SK-N-MC (cell line): ENCODE measurements around the gene C20orf173.

Experiments used
- DNase-seq: peaks from one replicate; pipeline ENCODE4 v3.0.0-alpha.2; 2011; ENCODE audit warnings: low read depth, low spot score
- H3K27ac ChIP-seq: fragments of 200-600 bp; sonication (generic); 2 replicates; pipeline ENCODE4 v1.5.1; 2016; ENCODE audit warnings: mixed run types
- H3K36me3 ChIP-seq: fragments of 200-600 bp; sonication (generic); 2 replicates; pipeline ENCODE4 v1.6.1; 2017; ENCODE audit warnings: antibody characterized with exemption, low read length, mixed read lengths; ENCODE audit not compliant: insufficient read depth
- H3K4me3 ChIP-seq: fragments of 200-600 bp; sonication (generic); 2 replicates; pipeline ENCODE4 v1.5.1; 2016
- H3K9ac ChIP-seq: fragments of 200-600 bp; sonication (generic); 2 replicates; pipeline ENCODE4 v1.8.0; 2017; ENCODE audit warnings: mixed run types, mixed read lengths; ENCODE audit not compliant: insufficient read length
- H3K9me3 ChIP-seq: fragments of 200-600 bp; sonication (generic); 2 replicates; pipeline ENCODE4 v1.6.1; 2017; ENCODE audit warnings: low read depth, mild to moderate bottlenecking, antibody characterized with exemption, low read length, moderate library complexity, mixed read lengths
- EZH2 ChIP-seq: fragments of 200-600 bp; sonication (generic); IDR thresholded peaks from one replicate; pipeline ENCODE4 v1.6.1; 2017; ENCODE audit warnings: antibody characterized with exemption
- FOXP2 ChIP-seq: optimal IDR thresholded peaks from 2 replicates; pipeline ENCODE3; 2011; ENCODE audit warnings: mild to moderate bottlenecking, moderate library complexity; ENCODE audit not compliant: insufficient read depth; ENCODE audit errors: extremely low read length, control extremely low read depth
- POLR2AphosphoS5 ChIP-seq: IDR thresholded peaks from 2 replicates; pipeline ENCODE4 v1.6.1; 2012; ENCODE audit warnings: mild to moderate bottlenecking, low read depth, low read length, borderline replicate concordance

The C20orf173 gene

DNA sequence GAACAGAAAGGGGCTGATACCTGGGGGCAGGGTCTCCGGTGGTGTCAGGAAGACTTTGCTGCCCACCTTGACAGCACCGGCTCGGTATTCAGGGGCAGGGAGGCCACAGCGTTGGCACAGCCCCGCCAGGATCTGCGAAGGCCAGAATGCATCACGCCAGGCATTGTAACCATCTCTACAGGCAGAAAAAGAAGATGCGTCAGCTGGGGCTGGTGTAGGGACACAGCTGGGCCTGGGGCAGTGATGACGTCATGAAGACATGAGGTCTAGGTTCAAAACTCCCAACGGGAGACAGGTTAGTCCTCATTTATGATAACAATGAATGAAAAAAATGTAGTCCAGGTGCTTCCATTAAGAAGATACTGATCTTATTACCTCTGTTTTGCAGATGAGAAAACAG, 34.4 kb upstream of the C20orf173 start:
- H3K27ac ChIP-seq = no peak overlapping the region
- no peaks in the 10 kb centered on the region for H3K36me3 ChIP-seq
- no peak for TF ChIP-seq FOXP2
- H3K9me3 ChIP-seq = no peaks in the 10 kb centered on the region
- DNase-seq = no peak
- H3K4me3 ChIP-seq = no peak overlapping the region
- H3K9ac ChIP-seq = no peak overlapping the region

- no peak overlapping the region for H3K4me3 ChIP-seq
- DNase-seq = no peak
- no peak overlapping the region for H3K27ac ChIP-seq
- no peak for TF ChIP-seq EZH2
- no peak for TF ChIP-seq POLR2AphosphoS5
- TF ChIP-seq FOXP2 = no peak
- H3K9me3 ChIP-seq = no peaks in the 10 kb centered on the region
- H3K9ac ChIP-seq = no peak overlapping the region
- no peaks in the 10 kb centered on the region; the same call in 1 of the 2 replicates for H3K36me3 ChIP-seq
These were observed 33.2 kb upstream of the C20orf173 start for GRCh38 chr20:35562541-35563110.

- DNase-seq = no peak
These were observed 32.2 kb upstream of the C20orf173 start for GRCh38 chr20:35561671-35562070.

DNA sequence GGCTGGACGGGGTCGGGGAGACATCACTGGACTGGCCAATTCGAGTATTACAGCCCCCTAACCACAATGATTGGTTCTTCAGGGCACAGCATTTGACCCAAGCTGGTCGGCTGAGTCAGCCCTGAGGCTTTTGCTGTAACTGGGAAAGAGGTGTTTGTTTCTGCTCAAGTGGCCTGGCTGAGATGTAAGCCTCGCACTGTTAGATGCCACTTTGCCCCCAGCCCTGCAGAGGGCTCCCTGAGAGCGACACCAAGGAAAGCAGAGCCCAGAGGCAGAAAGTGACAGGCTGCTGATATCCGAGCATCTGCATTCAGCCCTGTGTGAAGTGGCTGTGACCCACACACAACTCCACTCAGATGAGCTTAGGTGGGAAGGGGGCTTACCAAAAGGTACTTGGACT, 31.8 kb upstream of the C20orf173 start:
- Histone ChIP-seq H3K9me3 (no peaks in the 10 kb centered on the region), H3K27ac (no peak overlapping the region), H3K9ac (no peak overlapping the region), H3K36me3 (no peaks in the 10 kb centered on the region; the same call in 1 of the 2 replicates), H3K4me3 (no peak overlapping the region)
- no peak for DNase-seq
- no peak for TF ChIP-seq EZH2

More at GRCh38 chr20:35561671-35562070, 32.2 kb upstream of the C20orf173 start:
- H3K9ac ChIP-seq = no peak overlapping the region
- no peak overlapping the region for H3K27ac ChIP-seq
- H3K9me3 ChIP-seq = no peaks in the 10 kb centered on the region
- no peaks in the 10 kb centered on the region; the same call in 1 of the 2 replicates for H3K36me3 ChIP-seq
- H3K4me3 ChIP-seq = no peak overlapping the region
- TF ChIP-seq POLR2AphosphoS5 (no peak), EZH2 (no peak), FOXP2 (no peak)

DNA sequence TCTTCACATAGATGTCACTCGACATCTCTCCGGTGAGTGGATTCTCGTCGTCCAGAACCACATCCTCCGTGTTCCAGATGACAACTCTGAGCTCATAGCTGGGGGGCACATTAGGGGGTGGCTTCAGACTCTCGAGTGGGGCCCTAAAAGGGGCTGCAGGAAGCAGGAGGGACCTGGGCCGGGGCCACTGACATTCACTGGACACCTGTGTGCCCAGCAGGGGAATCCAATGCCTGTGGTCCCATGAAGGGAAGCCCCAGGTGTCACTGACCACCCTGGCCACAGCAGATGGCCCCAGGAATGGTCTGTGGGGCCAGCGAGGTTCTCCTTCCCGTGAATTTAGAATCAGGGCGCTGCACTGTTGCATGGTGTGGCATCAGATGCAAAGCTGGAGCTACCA, 31.1 kb upstream of the C20orf173 start:
- Histone ChIP-seq H3K27ac (no peak overlapping the region), H3K36me3 (no peaks in the 10 kb centered on the region; the same call in 1 of the 2 replicates), H3K9me3 (no peaks in the 10 kb centered on the region), H3K4me3 (no peak overlapping the region), H3K9ac (no peak overlapping the region)
- TF ChIP-seq EZH2 = no peak
- TF ChIP-seq POLR2AphosphoS5 = no peak
- TF ChIP-seq FOXP2 = no peak
- DNase-seq = no peak

- H3K36me3 ChIP-seq = peaks cover 3% of the 10 kb centered on the region; the same call in 1 of the 2 replicates
- no peak overlapping the region for H3K4me3 ChIP-seq
- TF ChIP-seq EZH2 = no peak
- no peak for TF ChIP-seq FOXP2
- TF ChIP-seq POLR2AphosphoS5 = no peak
- H3K9me3 ChIP-seq = no peaks in the 10 kb centered on the region
- no peak overlapping the region for H3K9ac ChIP-seq
- DNase-seq = no peak
- no peak overlapping the region for H3K27ac ChIP-seq
These were observed 30.7 kb upstream of the C20orf173 start for GRCh38 chr20:35560105-35560511.

DNA sequence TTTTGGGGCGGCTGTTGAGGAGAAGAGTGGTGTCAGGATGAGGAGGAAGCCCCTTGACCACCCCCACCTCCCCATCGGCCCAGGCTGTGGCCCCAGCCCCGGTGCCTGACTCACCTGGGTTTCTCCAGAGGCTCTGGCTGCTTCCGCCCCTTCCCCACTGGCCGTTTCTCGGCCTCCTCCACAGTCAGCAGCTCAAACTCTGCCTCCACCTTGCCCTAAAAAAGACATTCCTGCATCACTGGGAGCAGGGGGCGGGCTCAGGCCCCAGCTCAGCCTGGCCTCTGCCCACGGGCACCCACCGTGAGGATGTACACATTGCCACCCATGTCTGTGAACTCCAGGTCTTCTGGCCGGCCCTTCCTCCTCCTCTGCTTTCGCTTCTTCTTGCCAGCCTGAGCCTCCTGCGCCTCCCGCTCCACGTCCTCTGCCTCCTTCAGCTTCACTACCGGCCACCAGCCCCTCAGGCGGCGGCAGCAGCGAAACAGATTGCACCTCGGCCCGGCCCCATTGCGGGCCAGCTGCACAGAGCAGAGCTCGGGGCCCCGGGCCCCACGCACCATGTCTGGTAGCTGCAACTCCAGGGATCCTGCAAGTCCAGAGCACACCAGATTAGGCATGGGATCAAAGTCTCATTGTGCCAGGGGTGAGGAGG, 29.7 kb upstream of the C20orf173 start:
- Histone ChIP-seq H3K9me3 (no peaks in the 10 kb centered on the region), H3K36me3 (peaks cover 11% of the 10 kb centered on the region; the same call in 1 of the 2 replicates), H3K9ac (no peak overlapping the region), H3K4me3 (no peak overlapping the region), H3K27ac (no peak overlapping the region)
- no peak for DNase-seq
- TF ChIP-seq FOXP2 = no peak
- TF ChIP-seq EZH2 = no peak
- TF ChIP-seq POLR2AphosphoS5 = no peak

GRCh38 chr20:35558451-35558850, 29.0 kb upstream of the C20orf173 start:
- no peak overlapping the region for H3K9ac ChIP-seq
- H3K36me3 ChIP-seq = peaks cover 11% of the 10 kb centered on the region; the same call in 1 of the 2 replicates
- no peak for DNase-seq
- no peak for TF ChIP-seq POLR2AphosphoS5
- no peak for TF ChIP-seq EZH2
- TF ChIP-seq FOXP2 = no peak
- H3K27ac ChIP-seq = no peak overlapping the region
- no peaks in the 10 kb centered on the region for H3K9me3 ChIP-seq
- no peak overlapping the region for H3K4me3 ChIP-seq

- Histone ChIP-seq H3K9ac (no peak overlapping the region), H3K4me3 (no peak overlapping the region), H3K36me3 (peaks cover 18% of the 10 kb centered on the region; the same call in 1 of the 2 replicates), H3K9me3 (no peaks in the 10 kb centered on the region), H3K27ac (no peak overlapping the region)
- DNase-seq = no peak
- TF ChIP-seq EZH2 (no peak), POLR2AphosphoS5 (no peak), FOXP2 (no peak)
These were observed 27.4 kb upstream of the C20orf173 start for GRCh38 chr20:35556871-35557270.
